Neuronal stem cell (in vitro differentiated cells): ENCODE measurements around the gene SIAH2.

Source experiments
- DNase-seq: peaks from one replicate; pipeline ENCODE4 v3.0.0-alpha.2; 2013; ENCODE audit warnings: low spot score
- H2AFZ ChIP-seq: one replicate; pipeline ENCODE4 v1.6.1; 2013; ENCODE audit warnings: mild to moderate bottlenecking, low read length, inconsistent platforms
- H2AK5ac ChIP-seq: 2 replicates; pipeline ENCODE4 v1.6.1; 2013; ENCODE audit warnings: low read depth, mild to moderate bottlenecking, inconsistent platforms, low read length, moderate library complexity, mixed read lengths
- H2BK120ac ChIP-seq: 2 replicates; pipeline ENCODE4 v1.6.1; 2013; ENCODE audit warnings: low read depth, mild to moderate bottlenecking, inconsistent platforms, low read length, moderate library complexity, mixed read lengths
- H2BK12ac ChIP-seq: one replicate; pipeline ENCODE4 v1.6.1; 2013; ENCODE audit warnings: low read length, inconsistent platforms
- H2BK15ac ChIP-seq: 2 replicates; pipeline ENCODE4 v1.6.1; 2013; ENCODE audit warnings: mild to moderate bottlenecking, low read length, inconsistent platforms, mixed read lengths
- H2BK5ac ChIP-seq: one replicate; pipeline ENCODE4 v1.6.1; 2013; ENCODE audit warnings: inconsistent platforms, mild to moderate bottlenecking, low read length, moderate library complexity
- H3K14ac ChIP-seq: one replicate; pipeline ENCODE4 v1.6.1; 2013; ENCODE audit warnings: low read length, inconsistent platforms
- H3K18ac ChIP-seq: 2 replicates; pipeline ENCODE4 v1.6.1; 2013; ENCODE audit warnings: low read length, inconsistent platforms
- H3K23ac ChIP-seq: 2 replicates; pipeline ENCODE4 v1.6.1; 2013; ENCODE audit warnings: low read depth, mild to moderate bottlenecking, mixed read lengths, low read length, inconsistent platforms; ENCODE audit not compliant: poor library complexity
- H3K27ac ChIP-seq: replicated peaks from 3 replicates; pipeline ENCODE4 v1.5.1; 2013; ENCODE audit warnings: low read length, inconsistent platforms
- H3K27me3 ChIP-seq, 3 experiments: 2 replicates each; pipeline ENCODE4 v1.6.1; 2013; ENCODE audit warnings: low read length in 3 of 3, mild to moderate bottlenecking in 2 of 3, inconsistent platforms in 1 of 3, low read depth in 1 of 3, mixed read lengths in 1 of 3, moderate library complexity in 1 of 3; ENCODE audit not compliant: control insufficient read depth in 3 of 3, insufficient read depth in 3 of 3
- H3K36me3 ChIP-seq, 2 donors: replicated peaks in 1 of 2; 2 replicates each; pipeline ENCODE4 v1.6.1; 2013; ENCODE audit warnings: low read length in 2 of 2; ENCODE audit not compliant: control insufficient read depth in 2 of 2, insufficient read depth in 2 of 2
- H3K4ac ChIP-seq: 2 replicates; pipeline ENCODE4 v1.6.1; 2013; ENCODE audit warnings: inconsistent platforms, mild to moderate bottlenecking, low read length, moderate library complexity
- H3K4me1 ChIP-seq, 2 donors: 1 replicate in 1 of 2; 2 replicates in 1 of 2; pipeline ENCODE4 v1.6.1; 2013; ENCODE audit warnings: low read length in 2 of 2, low read depth in 1 of 2; ENCODE audit not compliant: control insufficient read depth in 2 of 2, insufficient read depth in 1 of 2
- H3K4me2 ChIP-seq: one replicate; pipeline ENCODE4 v1.6.1; 2013; ENCODE audit warnings: mild to moderate bottlenecking, low read length, inconsistent platforms; ENCODE audit not compliant: insufficient read depth, poor library complexity, severe bottlenecking
- H3K4me3 ChIP-seq, 2 donors: 2 replicates each; pipeline ENCODE4 v1.5.1; 2013; ENCODE audit warnings: low read length in 2 of 2, mild to moderate bottlenecking in 2 of 2, inconsistent platforms in 1 of 2, moderate library complexity in 1 of 2
- H3K79me1 ChIP-seq: one replicate; pipeline ENCODE4 v1.6.1; 2013; ENCODE audit warnings: low read depth, mild to moderate bottlenecking, inconsistent platforms, low read length, moderate library complexity
- H3K9ac ChIP-seq: one replicate; pipeline ENCODE4 v1.6.1; 2013; ENCODE audit warnings: mild to moderate bottlenecking, low read depth, low read length, inconsistent platforms; ENCODE audit not compliant: poor library complexity
- H3K9me3 ChIP-seq, 2 donors: replicated peaks in 1 of 2; 2 replicates each; pipeline versions ENCODE3 to v1.6.1; 2013; ENCODE audit warnings: low read length in 2 of 2, mild to moderate bottlenecking in 2 of 2, inconsistent platforms in 1 of 2, low read depth in 1 of 2, mixed read lengths in 1 of 2, moderate library complexity in 1 of 2; ENCODE audit not compliant: control insufficient read depth in 2 of 2, insufficient read depth in 1 of 2
- H4K8ac ChIP-seq: one replicate; pipeline ENCODE4 v1.6.1; 2013; ENCODE audit warnings: low read depth, mild to moderate bottlenecking, inconsistent platforms, low read length, moderate library complexity
- H4K91ac ChIP-seq: one replicate; pipeline ENCODE4 v1.6.1; 2013; ENCODE audit warnings: low read length, low read depth, mild to moderate bottlenecking, inconsistent platforms; ENCODE audit not compliant: poor library complexity
- WGBS, 2 donors: extraction: QIAGEN DNeasy Blood & Tissue Kit; methylation state at CpG; one replicate each; pipeline ENCODE4 v1.1.7; 2013; ENCODE audit warnings: missing lambda C conversion rate in 2 of 2, mixed read lengths in 1 of 2; ENCODE audit not compliant: insufficient read length in 2 of 2, insufficient replicate concordance in 1 of 2; ENCODE audit errors: extremely low coverage in 2 of 2; 5-methylcytosine and 5-hydroxymethylcytosine counted together

Gene SIAH2

GRCh38 chr3:150740733-150741496 is 22.1 kb downstream of the SIAH2 start:
- DNase-seq = no peak
- no peak overlapping the region for H3K4me3 ChIP-seq

GRCh38 chr3:150739877-150740645 is 22.9 kb downstream of the SIAH2 start:
- Histone ChIP-seq H3K79me1 (no peaks in the 10 kb centered on the region), H3K27ac (no peak overlapping the region), H2BK15ac (no peak overlapping the region), H3K27me3 (no peaks in the 10 kb centered on the region), H4K8ac (no peak overlapping the region), H2AFZ (no peak overlapping the region), H3K4me2 (no peak overlapping the region), H4K91ac (no peak overlapping the region), H2BK5ac (no peak overlapping the region), H3K4me1 (peaks cover 2 to 3% of the 10 kb centered on the region in 2 donors), H3K9ac (no peak overlapping the region), H3K9me3 (no peaks in the 10 kb centered on the region), H3K23ac (no peak overlapping the region), H3K36me3 (peaks cover 2 to 7% of the 10 kb centered on the region in 2 donors), H3K18ac (no peak overlapping the region), H3K14ac (no peak overlapping the region), H2BK12ac (no peak overlapping the region), H2AK5ac (no peak overlapping the region), H2BK120ac (no peak overlapping the region), H3K4ac (no peak overlapping the region), H3K4me3 (no peak overlapping the region)
- no CpG with 5 or more reads among the region's 8 CpGs for WGBS, 2 donors
- DNase-seq = no peak

More at GRCh38 chr3:150740733-150741496, 22.1 kb downstream of the SIAH2 start:
- H3K4me2 ChIP-seq = no peak overlapping the region
- no peak overlapping the region for H3K23ac ChIP-seq
- H4K91ac ChIP-seq = no peak overlapping the region
- no peaks in the 10 kb centered on the region for H3K79me1 ChIP-seq
- no peaks in the 10 kb centered on the region for H3K9me3 ChIP-seq
- H2BK15ac ChIP-seq = no peak overlapping the region
- peaks cover 2 to 7% of the 10 kb centered on the region in 2 donors for H3K36me3 ChIP-seq
- H3K14ac ChIP-seq = no peak overlapping the region
- H3K4me1 ChIP-seq = peaks cover 2 to 3% of the 10 kb centered on the region in 2 donors
- H2BK12ac ChIP-seq = no peak overlapping the region
- no peak overlapping the region for H3K9ac ChIP-seq
- no peak overlapping the region for H2AFZ ChIP-seq
- no peak overlapping the region for H3K27ac ChIP-seq
- no peak overlapping the region for H2AK5ac ChIP-seq
- WGBS, 2 donors = no CpG with 5 or more reads among the region's 12 CpGs
- no peak overlapping the region for H2BK5ac ChIP-seq
- H3K27me3 ChIP-seq = no peaks in the 10 kb centered on the region
- no peak overlapping the region for H3K4ac ChIP-seq
- H3K18ac ChIP-seq = no peak overlapping the region
- H2BK120ac ChIP-seq = no peak overlapping the region
- H4K8ac ChIP-seq = no peak overlapping the region

- DNase-seq = no peak
- H3K4me2 ChIP-seq = no peak overlapping the region
- H2BK120ac ChIP-seq = no peak overlapping the region
- no peak overlapping the region for H2BK12ac ChIP-seq
- peaks cover 2 to 7% of the 10 kb centered on the region in 2 donors for H3K36me3 ChIP-seq
- H3K27me3 ChIP-seq = no peaks in the 10 kb centered on the region
- H3K9ac ChIP-seq = no peak overlapping the region
- H4K8ac ChIP-seq = no peak overlapping the region
- no peak overlapping the region for H3K23ac ChIP-seq
- H2BK5ac ChIP-seq = no peak overlapping the region
- H2BK15ac ChIP-seq = no peak overlapping the region
- no peak overlapping the region for H2AFZ ChIP-seq
- no peaks in the 10 kb centered on the region for H3K9me3 ChIP-seq
- no peaks in the 10 kb centered on the region for H3K79me1 ChIP-seq
- WGBS, 2 donors = no CpG with 5 or more reads among the region's 7 CpGs
- H3K4ac ChIP-seq = no peak overlapping the region
- H3K27ac ChIP-seq = no peak overlapping the region
- H3K4me1 ChIP-seq = peaks cover 2 to 3% of the 10 kb centered on the region in 2 donors
- no peak overlapping the region for H3K18ac ChIP-seq
- H3K14ac ChIP-seq = no peak overlapping the region
- no peak overlapping the region for H4K91ac ChIP-seq
- no peak overlapping the region for H3K4me3 ChIP-seq
- no peak overlapping the region for H2AK5ac ChIP-seq
Observed at GRCh38 chr3:150739200-150739863, 23.6 kb downstream of the SIAH2 start.

GRCh38 chr3:150738688-150739087 is 24.3 kb downstream of the SIAH2 start:
- no peak overlapping the region for H3K4me2 ChIP-seq
- no peak overlapping the region for H2BK12ac ChIP-seq
- no peak for DNase-seq
- H4K8ac ChIP-seq = no peak overlapping the region
- no peak overlapping the region for H2BK120ac ChIP-seq
- H3K36me3 ChIP-seq = peaks cover 2 to 7% of the 10 kb centered on the region in 2 donors
- H2BK15ac ChIP-seq = no peak overlapping the region
- H4K91ac ChIP-seq = no peak overlapping the region
- no peak overlapping the region for H3K4me3 ChIP-seq
- H3K27ac ChIP-seq = no peak overlapping the region
- no peak overlapping the region for H3K23ac ChIP-seq
- no peak overlapping the region for H3K9ac ChIP-seq
- WGBS, 2 donors = no CpG with 5 or more reads among the region's 4 CpGs
- H2AK5ac ChIP-seq = no peak overlapping the region
- no peaks in the 10 kb centered on the region for H3K27me3 ChIP-seq
- H3K18ac ChIP-seq = no peak overlapping the region
- no peaks in the 10 kb centered on the region for H3K79me1 ChIP-seq
- peaks cover 2 to 3% of the 10 kb centered on the region in 2 donors for H3K4me1 ChIP-seq
- H3K9me3 ChIP-seq = no peaks in the 10 kb centered on the region
- no peak overlapping the region for H2BK5ac ChIP-seq
- no peak overlapping the region for H3K4ac ChIP-seq
- no peak overlapping the region for H3K14ac ChIP-seq
- H2AFZ ChIP-seq = no peak overlapping the region
